Activated CD4-positive, CD25-positive, alpha-beta regulatory T cell treated with anti-CD3 and anti-CD28 coated beads, Interleukin-2, amount 50 U/mL, for 24 hours (primary cell): ENCODE data around the gene IQGAP3.

Source experiments
- ATAC-seq, 2 donors: fragments of 150-1000 bp; cut with Tn5 transposase; one replicate each; pipeline ENCODE4 v1.10.0; 2021; ENCODE audit warnings: mild to moderate bottlenecking in 1 of 2, moderate library complexity in 1 of 2

Gene IQGAP3

GRCh38 chr1:156480016-156480370 lies 92.4 kb downstream of the IQGAP3 start:
- ATAC-seq = no peak

- no peak for ATAC-seq
Measured at GRCh38 chr1:156479093-156480015, 93.0 kb downstream of the IQGAP3 start.

DNA sequence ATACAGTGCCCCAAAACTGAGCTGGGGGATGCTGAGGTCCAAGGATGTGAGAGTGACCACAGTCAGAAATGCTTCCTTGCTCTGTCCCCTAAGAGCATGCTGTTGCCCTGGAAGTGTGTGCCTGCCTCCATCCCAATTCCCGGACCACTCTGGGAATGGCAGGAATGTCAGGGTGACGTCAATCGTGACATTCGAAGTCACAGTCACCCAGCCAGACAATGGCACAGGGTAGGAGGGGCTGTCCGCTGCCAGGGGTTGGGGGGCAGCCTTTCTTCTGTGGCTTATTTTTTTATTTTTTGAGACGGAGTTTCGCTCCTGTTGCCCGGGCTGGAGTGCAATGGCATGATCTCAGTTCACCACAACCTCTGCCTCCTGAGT lies 94.1 kb downstream of the IQGAP3 start:
- ATAC-seq = no peak

DNA sequence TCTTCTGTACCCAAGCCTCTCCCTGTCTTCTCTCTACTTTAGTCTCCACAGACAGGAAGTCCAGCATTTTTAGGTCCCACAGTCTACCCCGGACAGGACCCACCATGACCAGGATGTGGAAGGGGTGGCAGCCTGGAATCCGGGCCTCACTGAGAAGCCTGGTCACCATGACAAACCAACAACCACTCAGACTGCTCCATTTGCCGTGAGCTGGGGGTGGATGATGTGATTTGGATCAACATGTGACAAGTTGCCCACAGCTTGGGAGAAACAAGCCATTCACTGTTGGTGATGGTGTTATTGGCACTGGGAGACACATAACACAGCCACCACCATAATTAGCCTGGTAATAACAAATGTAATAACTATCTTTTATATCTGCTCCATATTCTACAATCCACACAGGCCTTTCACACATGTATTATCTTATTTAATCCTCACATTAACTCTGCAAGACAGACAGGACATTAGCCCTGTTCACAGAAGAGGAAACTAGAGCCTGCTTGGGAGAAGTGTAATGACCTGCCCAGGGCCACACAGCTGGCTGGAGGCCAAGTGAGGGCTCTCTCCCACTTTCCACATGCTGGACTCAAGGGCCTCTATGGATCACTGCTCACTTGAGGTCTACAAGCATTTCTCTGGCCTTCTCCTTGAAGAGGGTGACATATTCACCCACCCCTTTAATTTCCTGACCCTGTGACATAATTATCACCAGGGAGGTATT lies 94.7 kb downstream of the IQGAP3 start:
- no peak for ATAC-seq

DNA sequence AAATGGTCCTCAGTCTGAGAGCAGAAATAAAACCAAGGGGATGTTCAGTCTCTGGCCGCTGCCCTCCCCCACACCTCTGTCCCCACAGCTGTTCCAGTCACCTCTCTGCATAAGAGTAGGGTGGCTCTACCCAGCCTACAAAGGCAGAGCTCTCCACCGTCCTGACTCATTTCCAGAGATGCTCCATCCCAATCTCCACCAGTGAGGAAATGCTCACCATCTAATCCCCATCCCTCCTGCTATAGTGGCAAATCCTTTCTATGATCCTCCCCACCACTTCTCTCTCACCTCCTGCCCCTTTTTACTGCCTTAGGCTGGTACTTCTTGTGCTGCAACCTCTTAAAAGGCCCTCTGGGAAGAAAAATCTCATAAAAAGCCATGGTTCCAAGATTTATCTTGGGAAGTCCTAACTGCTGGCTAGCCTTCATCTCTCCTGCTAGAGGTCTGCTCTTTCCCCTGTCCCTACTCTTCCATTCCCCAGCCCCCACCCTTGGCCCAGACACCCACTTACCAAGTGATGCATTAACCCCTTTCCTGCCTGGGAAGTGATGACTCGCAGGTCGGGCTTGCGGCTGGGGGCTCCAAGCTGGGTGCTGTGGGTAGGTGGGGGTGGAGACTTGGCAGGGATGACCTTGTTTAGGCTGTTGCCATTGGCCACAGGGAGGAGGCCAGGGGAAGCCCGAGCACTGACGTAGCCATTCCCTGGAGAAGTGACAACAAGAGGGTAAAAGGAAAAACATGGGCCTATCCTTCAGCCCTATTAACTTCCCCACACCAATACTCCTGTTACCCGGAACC lies 95.7 kb downstream of the IQGAP3 start:
- no peak for ATAC-seq

- no peak for ATAC-seq
Measured at GRCh38 chr1:156475568-156476500, 96.5 kb downstream of the IQGAP3 start.
